Fibroblast of pulmonary artery (primary cell): ENCODE results near the gene IL1RL2.

Source experiments
- DNase-seq: peaks from one replicate; pipeline ENCODE4 v3.0.0-alpha.2; 2010; ENCODE audit warnings: low read depth
- H3K4me3 ChIP-seq: replicated peaks from 2 replicates; pipeline ENCODE4 v1.5.1; 2011; ENCODE audit warnings: low read depth, mild to moderate bottlenecking, control low read depth, low read length, moderate library complexity
- CTCF ChIP-seq: IDR thresholded peaks from 2 replicates; pipeline ENCODE4 v1.5.1; 2011; ENCODE audit warnings: mild to moderate bottlenecking, control low read depth, low read length, inconsistent platforms; ENCODE audit errors: missing control alignments

Gene IL1RL2

GRCh38 chr2:102158011-102158755 lies 28.6 kb upstream of the IL1RL2 start:
- H3K4me3 ChIP-seq, result no peak overlapping the region

GRCh38 chr2:102159295-102159694 lies 27.5 kb upstream of the IL1RL2 start:
- no peak overlapping the region for H3K4me3 ChIP-seq
- peak; percentile 11 for TF ChIP-seq CTCF
- DNase-seq, result peak; percentile 60

More at GRCh38 chr2:102158011-102158755, 28.6 kb upstream of the IL1RL2 start:
- no peak for TF ChIP-seq CTCF
- no peak for DNase-seq

GRCh38 chr2:102166189-102166845 lies 20.5 kb upstream of the IL1RL2 start:
- no peak for DNase-seq
- peak; percentile 34 for TF ChIP-seq CTCF
- H3K4me3 ChIP-seq, result no peak overlapping the region

GRCh38 chr2:102168026-102168771 lies 18.6 kb upstream of the IL1RL2 start:
- TF ChIP-seq CTCF, result no peak
- DNase-seq, result no peak
- no peak overlapping the region for H3K4me3 ChIP-seq

GRCh38 chr2:102171946-102172345 lies 14.9 kb upstream of the IL1RL2 start:
- H3K4me3 ChIP-seq, result no peak overlapping the region
- no peak for TF ChIP-seq CTCF
- no peak for DNase-seq

- TF ChIP-seq CTCF, result no peak
- DNase-seq, result no peak
- H3K4me3 ChIP-seq, result no peak overlapping the region
These were observed 14.1 kb upstream of the IL1RL2 start for GRCh38 chr2:102172745-102173144.
